Bronchial epithelial cell (primary cell): ENCODE measurements around the gene MRAP. TPM values are rescaled to one million over a fixed set of nuclear protein-coding genes. Genes with fewer than 3 reads are reported as not detected.

Source experiments
- DNase-seq: peaks from one replicate; pipeline ENCODE4 v3.0.0-alpha.2; 2010; ENCODE audit warnings: low read depth
- FAIRE-seq: peaks from 2 replicates; lab custom pipeline; 2011; peaks lifted over from hg19 to GRCh38; lab: Jason Lieb, UNC
- H3K27me3 ChIP-seq: 2 replicates; pipeline ENCODE4 v1.5.1; 2011; ENCODE audit warnings: low read length; ENCODE audit not compliant: control insufficient read depth, insufficient read depth
- H3K36me3 ChIP-seq: 2 replicates; pipeline ENCODE4 v1.5.1; 2011; ENCODE audit warnings: low read length; ENCODE audit not compliant: control insufficient read depth, insufficient read depth
- H3K4me3 ChIP-seq: 2 replicates; pipeline ENCODE4 v1.5.1; 2011; ENCODE audit warnings: mild to moderate bottlenecking, low read depth, low read length, control low read depth
- CTCF ChIP-seq: IDR thresholded peaks from 2 replicates; pipeline ENCODE4 v1.5.1; 2011; ENCODE audit warnings: mild to moderate bottlenecking, moderate library complexity, low read length, control low read depth, inconsistent platforms; ENCODE audit not compliant: insufficient read depth, severe bottlenecking
- total RNA-seq: library from RNA; depleted of rRNA; stranded (reverse); fragments of >200 nt; gene quantifications from 2 replicates; pipeline ENCODE4 v1.2.1, GENCODE V29; 2014

Gene MRAP
- total RNA-seq, 1 donor from 2014 or later, result not detected

DNA sequence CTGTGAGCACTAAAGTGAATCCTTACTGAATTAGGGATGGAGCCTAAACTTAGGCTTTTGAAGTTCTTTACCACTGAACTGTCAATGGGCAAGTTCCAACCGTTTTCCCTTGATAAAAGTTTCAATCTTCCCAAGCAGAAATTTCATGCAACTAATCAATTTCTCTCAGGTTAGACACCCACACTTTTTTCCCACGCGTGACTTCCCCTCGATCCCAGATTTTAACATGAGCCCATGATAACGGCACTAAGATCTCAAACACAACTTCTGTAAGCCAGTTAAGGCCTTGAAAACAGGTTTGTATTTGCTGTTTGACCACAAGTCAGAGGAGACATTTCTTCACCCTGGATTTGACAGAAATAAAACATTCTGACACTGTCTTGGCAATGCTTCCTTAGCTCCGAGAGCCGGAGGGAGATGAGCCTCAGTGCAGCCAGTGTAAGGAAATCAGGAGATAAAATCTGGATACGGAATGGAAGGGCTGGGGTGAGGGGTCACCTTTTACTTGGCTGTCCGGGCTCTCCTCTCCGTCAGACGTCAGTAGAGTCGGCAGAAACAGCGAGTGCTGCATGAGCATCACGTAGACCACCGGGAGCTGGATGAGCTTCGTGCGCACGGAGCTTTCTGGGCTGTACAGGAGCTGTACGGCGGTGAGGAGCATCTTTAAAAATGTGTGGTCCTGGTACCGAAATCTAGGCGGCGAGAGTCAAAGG is 39.7 kb downstream of the MRAP start:
- TF ChIP-seq CTCF, result no peak
- FAIRE-seq (no peak), DNase-seq (no peak)
- Histone ChIP-seq H3K4me3 (no peak overlapping the region), H3K36me3 (peaks cover 39% of the 10 kb centered on the region), H3K27me3 (no peaks in the 10 kb centered on the region)

DNA sequence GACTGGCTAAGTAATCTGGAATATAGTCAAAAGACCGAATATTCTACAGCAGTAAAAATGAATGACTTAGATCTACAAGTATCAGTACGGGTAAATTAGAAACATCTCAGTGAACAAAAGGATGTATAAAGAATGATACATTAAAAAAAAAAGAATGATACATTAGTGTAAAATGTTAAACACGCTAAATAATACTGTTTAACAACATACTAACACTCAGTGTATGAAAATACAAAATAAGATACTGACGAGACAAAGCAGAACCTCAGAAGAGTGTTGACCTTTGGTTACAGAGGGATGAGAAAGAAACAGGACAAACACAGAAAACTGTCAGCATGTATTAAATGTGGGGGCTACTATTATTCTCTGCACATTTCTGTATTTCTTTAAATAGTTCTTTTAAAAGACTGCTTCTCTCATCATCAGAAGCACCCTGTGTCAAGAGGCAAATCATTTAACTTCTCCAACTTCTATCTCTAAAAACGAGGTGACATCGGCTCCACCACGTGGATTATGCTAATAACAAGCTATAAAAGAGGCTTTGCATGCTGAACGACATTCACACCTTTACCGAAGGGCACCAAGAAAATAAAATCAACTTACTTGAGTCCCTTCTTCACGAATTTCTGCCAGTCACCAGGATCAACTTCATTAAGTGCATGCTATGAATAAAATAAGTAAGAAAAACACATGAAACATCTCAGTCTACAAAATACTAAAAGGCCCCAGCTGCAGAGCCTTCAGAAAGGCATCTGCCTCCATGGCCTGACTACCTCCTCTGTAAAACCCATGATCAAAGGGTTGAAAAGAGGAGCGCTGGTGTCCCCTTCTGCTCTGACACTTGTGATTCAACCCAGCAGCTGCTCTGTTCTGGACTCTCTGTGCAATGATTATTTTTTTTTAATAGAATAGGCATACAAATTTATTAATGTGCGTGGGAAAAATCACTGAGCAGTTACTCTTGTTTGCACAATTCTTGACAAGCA is 42.5 kb downstream of the MRAP start:
- H3K36me3 ChIP-seq, result peaks cover 41% of the 10 kb centered on the region
- FAIRE-seq, result no peak

GRCh38 chr21:32346951-32347350 is 48.3 kb downstream of the MRAP start:
- TF ChIP-seq CTCF, result no peak
- no peak for DNase-seq
- Histone ChIP-seq H3K4me3 (no peak overlapping the region), H3K36me3 (peaks cover 54% of the 10 kb centered on the region), H3K27me3 (no peaks in the 10 kb centered on the region)
- no peak for FAIRE-seq

More for the DNA sequence above, 42.5 kb downstream of the MRAP start:
- no peak for DNase-seq
- no peaks in the 10 kb centered on the region for H3K27me3 ChIP-seq
- TF ChIP-seq CTCF, result no peak
- no peak overlapping the region for H3K4me3 ChIP-seq

DNA sequence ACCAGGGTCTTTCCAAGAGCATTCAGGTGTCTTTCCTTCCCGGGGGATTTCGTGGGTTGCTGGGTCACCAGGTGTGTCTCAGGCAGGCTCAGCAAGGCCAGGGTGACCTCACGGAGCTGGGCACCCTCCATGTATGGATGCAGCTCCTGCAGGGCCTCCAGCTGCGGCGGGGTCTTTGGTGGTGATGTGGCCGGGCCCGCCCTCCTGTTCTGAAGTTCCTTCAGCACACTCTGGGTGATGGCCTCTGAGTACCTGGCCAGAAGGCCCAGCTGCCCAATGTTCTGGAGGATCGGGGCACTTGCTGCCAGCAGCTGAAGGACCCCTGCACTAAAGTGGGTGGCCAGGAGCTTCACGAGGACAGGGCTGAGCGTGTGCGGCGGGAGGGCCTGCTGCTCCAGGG is 48.7 kb downstream of the MRAP start:
- Histone ChIP-seq H3K36me3 (peaks cover 54% of the 10 kb centered on the region), H3K4me3 (no peak overlapping the region), H3K27me3 (no peaks in the 10 kb centered on the region)
- DNase-seq (no peak), FAIRE-seq (no peak)
- no peak for TF ChIP-seq CTCF

DNA sequence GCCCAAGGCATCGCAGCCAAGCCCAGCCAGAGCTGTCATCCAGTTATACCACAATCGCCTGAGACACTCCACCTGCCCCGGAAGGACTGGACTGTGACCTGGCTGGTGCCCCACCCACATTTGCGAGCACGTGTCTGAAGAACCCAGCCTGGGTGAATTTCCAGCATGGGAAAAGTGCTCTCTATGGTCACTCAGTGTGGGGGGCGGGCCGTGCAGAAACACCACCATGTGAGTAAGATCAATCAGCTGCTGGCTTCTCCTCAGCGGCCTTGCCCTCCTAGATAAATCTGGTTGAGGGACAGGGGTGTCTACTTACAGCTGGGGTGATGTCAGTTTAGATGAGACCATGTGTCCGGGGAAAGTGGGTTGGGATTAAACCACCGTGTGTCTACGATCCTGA is 49.3 kb downstream of the MRAP start:
- no peak overlapping the region for H3K4me3 ChIP-seq
- DNase-seq (no peak), FAIRE-seq (no peak)

More for the DNA sequence above, 49.3 kb downstream of the MRAP start:
- TF ChIP-seq CTCF, result no peak
- no peaks in the 10 kb centered on the region for H3K27me3 ChIP-seq
- H3K36me3 ChIP-seq, result peaks cover 53% of the 10 kb centered on the region
